Fibroblast of peridontal ligament (primary cell): ENCODE measurements around the gene PALS1.
A peak's percentile ranks its signal among the peaks of the same experiment; 100 is the strongest.
"Not testable (repeated sequence)": the region's sequence is repeated elsewhere in the genome, so short reads cannot be mapped to it uniquely, and the experiment has no call there.

Source experiments
- DNase-seq: peaks from one replicate; pipeline ENCODE4 v3.0.0-alpha.2; 2010; ENCODE audit errors: extremely low read depth

Gene PALS1

GRCh38 chr14:67257906-67258305, 16.7 kb downstream of the PALS1 start:
- no peak for DNase-seq

GRCh38 chr14:67260965-67261364, 19.7 kb downstream of the PALS1 start:
- no peak for DNase-seq

GRCh38 chr14:67263499-67264149, 22.4 kb downstream of the PALS1 start:
- DNase-seq, result peak; percentile 45

DNA sequence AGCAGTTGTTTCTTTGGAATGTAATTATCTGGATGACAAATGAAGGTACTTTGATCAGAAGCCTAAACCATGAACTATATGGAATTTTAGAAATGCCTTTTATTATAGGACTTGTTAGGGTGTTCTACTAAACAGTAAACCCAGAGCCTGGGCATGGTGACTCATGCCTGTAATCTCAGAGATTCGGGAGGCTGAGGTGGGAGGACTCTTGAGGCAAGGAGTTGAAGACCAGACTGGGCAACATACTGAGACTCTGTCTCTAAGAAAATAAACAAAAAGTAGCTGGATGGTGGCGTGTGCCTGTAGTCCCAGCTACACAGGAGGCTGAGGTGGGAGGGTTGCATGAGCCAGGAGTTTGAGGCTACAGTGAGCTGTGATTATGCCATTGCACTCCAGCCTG, 23.9 kb downstream of the PALS1 start:
- DNase-seq, result no peak

- DNase-seq, result no peak
Observed at GRCh38 chr14:67267576-67268328, 26.5 kb downstream of the PALS1 start.

DNA sequence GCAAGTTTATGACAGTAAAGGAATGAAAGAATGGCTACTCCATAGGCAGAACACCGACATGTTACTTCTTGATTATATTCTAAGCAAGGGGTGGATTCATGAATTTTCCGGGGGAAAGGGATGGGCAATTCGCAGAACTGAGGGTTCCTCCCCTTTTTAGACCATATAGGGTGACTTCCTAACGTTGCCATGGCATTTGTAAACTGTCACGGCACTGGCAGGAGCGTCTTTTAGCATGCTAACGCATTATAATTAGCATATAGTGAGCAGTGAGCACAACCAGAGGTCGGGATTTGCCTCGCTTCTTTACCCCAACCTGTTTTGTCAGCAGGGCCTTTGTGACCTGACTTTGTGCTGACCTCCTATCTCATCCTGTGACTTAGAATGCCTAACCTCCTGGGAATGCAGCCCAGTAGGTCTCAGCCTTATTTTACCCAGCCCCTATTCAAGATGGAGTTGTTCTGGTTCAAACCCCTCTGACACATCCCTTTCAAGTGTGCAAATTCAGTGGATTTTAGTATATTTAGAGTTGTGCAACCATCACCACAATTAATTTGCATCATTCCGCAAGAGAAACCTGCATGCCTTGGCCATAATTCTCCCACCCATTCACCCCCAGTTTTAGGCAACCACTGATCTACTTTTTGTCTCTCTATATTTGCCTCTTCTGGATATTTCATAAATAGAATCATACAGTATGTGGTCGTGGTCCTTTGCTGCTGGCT, 27.4 kb downstream of the PALS1 start:
- DNase-seq, result peak; percentile 22

DNA sequence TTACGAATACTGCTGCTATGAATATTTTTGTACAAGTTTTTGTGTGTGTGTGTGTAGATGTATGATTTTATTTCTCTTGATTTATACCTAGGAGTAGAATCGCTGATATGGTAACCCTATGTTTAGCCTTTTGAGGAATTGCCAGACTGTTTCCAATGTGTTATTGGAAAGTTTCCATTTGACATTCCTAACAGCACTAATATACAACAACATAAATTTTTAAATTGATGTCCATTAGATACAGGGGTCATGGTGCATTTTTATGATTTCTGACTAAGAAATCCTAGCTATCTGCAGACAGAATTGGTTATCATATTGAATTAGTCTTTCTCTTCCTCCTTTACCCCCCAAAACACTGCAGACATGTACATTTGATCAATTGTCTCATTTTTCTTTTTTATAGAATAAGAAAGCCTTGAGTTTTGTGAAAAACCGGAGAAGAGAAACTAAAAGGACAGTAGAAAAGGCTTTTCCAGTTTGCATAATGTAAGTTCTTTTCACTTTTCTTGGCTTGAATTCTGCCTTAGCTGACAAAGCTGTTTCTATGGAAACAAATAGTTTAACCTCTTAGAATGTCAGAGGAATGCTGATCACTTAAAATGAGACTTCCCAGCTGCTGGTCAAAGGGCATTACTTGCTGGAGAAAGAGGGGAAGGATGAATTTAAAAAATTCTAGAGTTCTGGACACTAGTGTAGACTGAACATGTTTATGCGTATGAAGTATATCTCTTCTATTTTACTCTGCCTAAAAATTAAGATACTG, 28.2 kb downstream of the PALS1 start:
- peak; percentile 92 for DNase-seq

- peak; percentile 49 for DNase-seq
Observed at GRCh38 chr14:67270145-67270753, 29.0 kb downstream of the PALS1 start.

GRCh38 chr14:67270933-67271332, 29.7 kb downstream of the PALS1 start:
- no peak for DNase-seq

GRCh38 chr14:67273281-67273680, 32.0 kb downstream of the PALS1 start:
- DNase-seq, result not testable (repeated sequence)

DNA sequence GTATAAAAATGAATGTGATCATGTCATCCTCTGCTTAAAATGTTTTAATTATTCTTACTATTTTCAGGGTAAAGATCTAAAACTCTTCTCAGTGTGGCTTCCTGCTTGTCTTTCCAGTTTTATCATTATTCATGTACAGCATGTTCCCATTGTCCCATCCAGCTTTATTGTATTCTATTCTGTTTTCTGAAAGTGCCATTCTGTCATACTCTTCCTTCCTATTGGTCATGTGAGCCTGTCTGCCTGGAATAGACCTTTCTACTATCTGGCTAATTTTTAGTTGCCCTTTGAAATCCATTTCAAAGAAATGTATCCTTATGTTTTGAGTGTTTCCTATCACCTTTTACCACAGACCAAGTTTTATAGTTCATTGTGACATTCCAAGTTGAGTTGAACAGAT, 34.9 kb downstream of the PALS1 start:
- no peak for DNase-seq

DNA sequence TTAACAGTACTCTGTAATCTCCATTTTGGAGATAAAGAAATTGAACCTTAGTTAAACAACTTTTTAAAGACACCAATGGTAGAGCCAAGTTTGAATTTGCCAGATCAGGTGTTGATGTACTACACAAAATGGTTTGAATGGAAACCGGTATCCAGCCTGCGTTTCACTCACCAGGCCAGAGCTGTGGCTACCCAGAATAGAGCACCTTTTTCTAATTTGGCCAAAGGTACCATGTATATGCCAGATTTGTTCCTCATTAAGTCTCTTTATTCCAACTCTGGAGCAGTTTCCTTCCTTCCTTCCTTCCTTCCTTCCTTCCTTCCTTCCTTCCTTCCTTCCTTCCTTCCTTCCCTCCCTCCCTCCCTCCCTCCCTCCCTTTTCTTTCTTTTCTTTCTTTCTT, 39.3 kb downstream of the PALS1 start:
- no peak for DNase-seq

DNA sequence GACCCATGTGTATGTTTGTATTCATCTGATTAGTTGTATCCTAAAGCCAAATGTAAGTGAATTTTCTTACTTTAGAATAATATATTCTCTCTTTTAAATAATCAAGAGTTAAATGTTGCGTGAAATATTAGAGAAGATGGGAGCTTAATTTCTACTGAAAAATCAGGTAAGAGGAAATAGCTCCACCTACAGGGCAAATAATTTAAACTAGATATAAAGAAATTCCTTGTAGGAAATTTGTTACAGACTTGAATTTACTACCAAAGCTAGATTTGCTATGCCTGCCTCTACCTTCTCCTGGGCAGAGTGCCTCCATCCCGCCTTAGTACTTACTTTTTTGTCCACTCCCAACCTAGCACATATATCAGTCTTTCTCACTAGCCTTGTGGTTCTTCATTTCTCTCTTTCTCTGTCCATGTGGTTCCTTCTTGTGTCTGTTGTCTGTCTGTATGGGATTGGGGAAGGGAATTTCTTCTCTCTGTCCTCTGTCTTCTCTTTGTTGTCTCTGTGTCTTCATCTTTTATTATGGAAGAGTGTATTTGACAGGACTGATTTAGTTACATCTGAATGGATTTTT, 44.7 kb downstream of the PALS1 start:
- DNase-seq, result peak; percentile 80
